HS-27A (cell line): Measurements from ENCODE around the gene ZIC5.

Source experiments
- DNase-seq: peaks from one replicate; pipeline ENCODE4 v3.0.0-alpha.2; 2012; ENCODE audit warnings: low read depth, missing footprints

ZIC5 gene

GRCh38 chr13:99987154-99988019 lies 15.8 kb upstream of the ZIC5 start:
- DNase-seq = no peak

GRCh38 chr13:99986741-99987140 lies 15.2 kb upstream of the ZIC5 start:
- no peak for DNase-seq

- no peak for DNase-seq
Measured at GRCh38 chr13:99985886-99986527, 14.4 kb upstream of the ZIC5 start.

GRCh38 chr13:99985241-99985874 lies 13.8 kb upstream of the ZIC5 start:
- no peak for DNase-seq

GRCh38 chr13:99984461-99985240 lies 13.1 kb upstream of the ZIC5 start:
- no peak for DNase-seq

- DNase-seq = no peak
Measured at GRCh38 chr13:99983499-99984401, 12.2 kb upstream of the ZIC5 start.

GRCh38 chr13:99982731-99983498 lies 11.3 kb upstream of the ZIC5 start:
- no peak for DNase-seq

GRCh38 chr13:99982036-99982730 lies 10.6 kb upstream of the ZIC5 start:
- DNase-seq = no peak

GRCh38 chr13:99981735-99982035 lies 10.1 kb upstream of the ZIC5 start, which contains the start of gene ZIC2:
Gene ZIC2 (plus strand): TSS chr13:99981784. CDS start chr13:99982065, 281 bp downstream.
- no peak for DNase-seq

GRCh38 chr13:99980824-99981734 lies 9.5 kb upstream of the ZIC5 start:
- DNase-seq = no peak

GRCh38 chr13:99980201-99980823 lies 8.7 kb upstream of the ZIC5 start:
- DNase-seq = no peak

- DNase-seq = no peak
Measured at GRCh38 chr13:99979453-99980200, 8.1 kb upstream of the ZIC5 start.

GRCh38 chr13:99978799-99979452 lies 7.4 kb upstream of the ZIC5 start:
- no peak for DNase-seq

GRCh38 chr13:99977912-99978798 lies 6.6 kb upstream of the ZIC5 start:
- DNase-seq = no peak

GRCh38 chr13:99977334-99977911 lies 5.9 kb upstream of the ZIC5 start:
- no peak for DNase-seq

- DNase-seq = no peak
Measured at GRCh38 chr13:99976575-99976974, 5.0 kb upstream of the ZIC5 start.
